K562 (cell line): ENCODE results near the gene PRPF38A. TPM values are rescaled to one million over a fixed set of nuclear protein-coding genes. Genes with fewer than 3 reads are reported as not detected.
A peak's percentile ranks its signal among the peaks of the same experiment; 100 is the strongest.

Source experiments
- BHLHE40 ChIP-seq: IDR thresholded peaks from 2 replicates; pipeline ENCODE4 v1.6.1; 2011; ENCODE audit warnings: low read length, improper control_type of control experiment
- CGGBP1 ChIP-seq: fragments of 250-450 bp; sonication (Bioruptor Pico); IDR thresholded peaks from 2 replicates; pipeline ENCODE4 v1.9.0; 2021; ENCODE audit warnings: mild to moderate bottlenecking
- CREB5 ChIP-seq: fragments of 250-450 bp; sonication (Bioruptor Pico); IDR thresholded peaks from 2 replicates; pipeline ENCODE4 v1.5.0; 2020; ENCODE audit warnings: mild to moderate bottlenecking
- HINFP ChIP-seq: fragments of 450-650 bp; conservative IDR thresholded peaks from 2 replicates; pipeline ENCODE4 v1.6.1; 2016; ENCODE audit warnings: missing genetic modification characterization, low read depth, mild to moderate bottlenecking, control low read depth, missing compliant biosample characterization
- KAT8 ChIP-seq: fragments of 450-650 bp; IDR thresholded peaks from 2 replicates; pipeline ENCODE4 v1.6.1; 2016; ENCODE audit warnings: low read depth, mild to moderate bottlenecking
- NFIC ChIP-seq: fragments of 450-650 bp; IDR thresholded peaks from 2 replicates; pipeline ENCODE4 v1.6.1; 2017; ENCODE audit warnings: mild to moderate bottlenecking, inconsistent platforms
- NR2C2 ChIP-seq, 2 experiments: fragments of 200-800 bp in 1 of 2; sonication (Bioruptor generic) in 1 of 2; sonication (generic) in 1 of 2; formaldehyde crosslinking in 1 of 2; IDR thresholded peaks; 2 replicates each; pipeline versions ENCODE4 v1.6.1 to v1.8.0; 2016 to 2022; ENCODE audit warnings: mild to moderate bottlenecking in 1 of 2, missing compliant biosample characterization in 1 of 2, missing genetic modification characterization in 1 of 2, missing genetic modification reagents in 1 of 2
- NR3C1 ChIP-seq: sonication (generic); formaldehyde crosslinking; IDR thresholded peaks from 2 replicates; pipeline ENCODE4 v1.8.1; 2022; ENCODE audit warnings: missing genetic modification reagents
- PTRF ChIP-seq: fragments of 450-650 bp; IDR thresholded peaks from 2 replicates; pipeline ENCODE4 v1.6.1; 2016; ENCODE audit warnings: mild to moderate bottlenecking, missing genetic modification characterization, missing compliant biosample characterization
- PYGO2 ChIP-seq: fragments of 450-650 bp; IDR thresholded peaks from 2 replicates; pipeline ENCODE4 v1.6.1; 2016; ENCODE audit warnings: mild to moderate bottlenecking, missing genetic modification characterization, moderate library complexity, missing compliant biosample characterization
- RBM17 ChIP-seq: fragments of 200-400 bp; formaldehyde crosslinking; IDR thresholded peaks from 2 replicates; pipeline ENCODE4 v1.6.1; 2017; ENCODE audit warnings: low read depth, mild to moderate bottlenecking, low read length, borderline replicate concordance
- SIX5 ChIP-seq, 2 experiments: IDR thresholded peaks; 2 replicates each; pipeline ENCODE4 v1.6.1; 2011; ENCODE audit warnings: low read length in 2 of 2, borderline replicate concordance in 1 of 2, low read depth in 1 of 2, mild to moderate bottlenecking in 1 of 2, moderate library complexity in 1 of 2; ENCODE audit not compliant: insufficient read depth in 1 of 2
- SUPT5H ChIP-seq: fragments of 450-650 bp; IDR thresholded peaks from 2 replicates; pipeline ENCODE4 v1.6.1; 2016
- ZFP91 ChIP-seq: sonication (generic); formaldehyde crosslinking; IDR thresholded peaks from 2 replicates; pipeline ENCODE4 v1.8.0; 2022; ENCODE audit warnings: mild to moderate bottlenecking, missing genetic modification reagents
- ZNF263 ChIP-seq: sonication (generic); formaldehyde crosslinking; IDR thresholded peaks from 2 replicates; pipeline ENCODE4 v1.8.0; 2022; ENCODE audit warnings: mild to moderate bottlenecking, missing genetic modification reagents, borderline replicate concordance
- polyA plus RNA-seq, 8 experiments: library from polyadenylated mRNA; depleted of rRNA in 4 of 8; stranded (reverse) in 5 of 8; unstranded in 3 of 8; fragments of >200 nt; fragmentation: Nextera tagmentation in 2 of 8; fragmentation: Illumina TruSeq in 1 of 8; extraction: Ambion mirVana in 2 of 8; extraction: Trizol in 1 of 8; gene quantifications; 2 replicates each; pipeline versions ENCODE4 v1.2.1 to v1.2.3, GENCODE V29; 2011 to 2014; ENCODE audit warnings: inconsistent platforms in 1 of 8, missing spikeins in 1 of 8
- total RNA-seq, 7 experiments: library from RNA; depleted of rRNA in 6 of 7; stranded (reverse); fragments of >200 nt in 6 of 7; fragmentation: Illumina TruSeq in 2 of 7; extraction: Trizol in 2 of 7; gene quantifications; 2 replicates each; pipeline versions ENCODE4 v1.2.1 to v1.2.3, GENCODE V29; 2011 to 2021; ENCODE audit warnings: low replicate concordance in 1 of 7

Gene PRPF38A
- total and polyA plus RNA-seq, 9 of the 15 experiments (the other 6 are each of a cell fraction or from before 2014, with no cell fraction given) = 53.6 to 198 (median 89.2) TPM

- TF ChIP-seq CREB5 (CRISPR knock-in tag) (no peak), ZFP91 (CRISPR knock-in tag) (no peak), ZNF263 (CRISPR knock-in tag) (no peak), CGGBP1 (CRISPR knock-in tag) (no peak), HINFP (tag) (no peak), NFIC (no peak), KAT8 (no peak), PYGO2 (tag) (no peak), NR3C1 (no peak), SUPT5H (peak; percentile 14; the same call in 1 of the 2 replicates), SIX5 (IDR thresholded peaks at IDR 0.05; ENCODE audit: borderline replicate concordance in 1 of 2, insufficient read depth in 1 of 2, low read depth in 1 of 2, low read length in 2 of 2) (no peak), NR2C2 (CRISPR knock-in tag; IDR thresholded peaks at IDR 0.05) (no peak), NR2C2 (tag; IDR thresholded peaks at IDR 0.05) (no peak), PTRF (no peak), RBM17 (no peak), BHLHE40 (no peak)
Measured at GRCh38 chr1:52355847-52356505, 48.4 kb upstream of the PRPF38A start (continued).
